SK-N-SH (cell line): ENCODE data around the gene AKR1C4.

ENCODE experiments used
- CTCF ChIP-seq: fragments of 200-600 bp; sonication (generic); IDR thresholded peaks from 2 replicates; pipeline ENCODE4 v1.6.1; 2017; ENCODE audit warnings: antibody characterized with exemption, mild to moderate bottlenecking, moderate library complexity
- MAX ChIP-seq: IDR thresholded peaks from 2 replicates; pipeline ENCODE4 v1.4.0; 2012; ENCODE audit warnings: low read depth
- RAD21 ChIP-seq: IDR thresholded peaks from 2 replicates; pipeline ENCODE4 v1.6.1; 2012; ENCODE audit warnings: mild to moderate bottlenecking, low read length
- SIN3A ChIP-seq: IDR thresholded peaks from 2 replicates; pipeline ENCODE4 v1.6.1; 2012; ENCODE audit warnings: low read depth, mild to moderate bottlenecking, low read length, moderate library complexity, borderline replicate concordance

GRCh38 chr10:5163487-5163886, 33.1 kb upstream of the AKR1C4 start:
- TF ChIP-seq CTCF: no peak
- TF ChIP-seq RAD21: no peak
- TF ChIP-seq SIN3A: no peak
- no peak for TF ChIP-seq MAX
